Measurements from ENCODE around the gene MGAT4D.
A peak's percentile ranks its signal among the peaks of the same experiment; 100 is the strongest.
"Not testable (repeated sequence)": the region's sequence is repeated elsewhere in the genome, so short reads cannot be mapped to it uniquely, and the experiment has no call there.

The MGAT4D gene

DNA sequence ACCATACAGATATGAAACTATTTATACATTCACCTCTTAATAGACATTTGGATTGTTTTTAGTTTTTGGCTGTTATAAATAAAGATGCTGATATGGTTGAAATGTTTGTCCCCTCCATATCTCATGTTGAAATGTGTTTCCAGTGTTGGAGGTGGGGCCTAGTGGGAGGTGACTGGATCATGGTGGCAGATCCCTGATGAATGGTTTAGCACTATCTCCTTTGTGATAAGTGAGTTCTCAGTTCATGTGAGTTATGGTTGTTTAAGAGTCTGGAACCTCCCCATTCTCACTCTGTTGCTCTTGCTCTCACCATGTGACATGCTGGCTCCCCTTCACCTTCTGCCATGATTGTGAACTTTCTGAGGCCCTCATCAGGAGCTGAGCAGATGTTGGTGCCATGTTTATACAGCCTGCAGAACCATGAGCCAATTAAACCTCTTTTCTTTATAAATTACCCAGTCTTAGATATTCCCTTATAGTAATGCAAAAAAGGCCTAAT, 58.4 kb downstream of the MGAT4D start:
- DNase-seq (ENCODE audit: low read depth in 3 of 3), result no peak

DNA sequence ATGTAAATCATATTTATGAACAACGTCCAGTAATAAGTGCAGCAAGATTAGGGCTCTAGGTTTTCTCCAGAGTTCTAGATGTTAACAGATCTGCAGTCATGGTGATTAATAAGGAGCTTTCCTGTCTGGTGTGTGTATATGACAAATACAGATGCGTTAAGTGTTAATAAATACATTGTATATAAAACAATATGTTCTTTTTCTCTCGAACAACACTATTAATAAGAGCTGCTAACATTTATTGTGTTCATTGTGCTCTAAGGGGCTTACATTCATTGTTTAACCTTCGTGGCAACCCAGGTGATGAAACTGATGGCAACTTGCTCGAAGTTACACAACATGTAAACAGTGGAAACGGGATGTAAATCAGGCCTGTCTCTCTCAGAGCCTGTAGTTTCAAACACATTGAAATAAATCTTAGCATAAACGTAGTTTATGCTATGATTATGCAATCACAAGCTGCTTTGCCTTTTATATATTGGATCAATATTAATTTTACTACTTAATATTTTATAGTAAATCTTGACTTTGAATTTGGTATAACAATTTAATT, 70.1 kb downstream of the MGAT4D start:
- DNase-seq (ENCODE audit: low read depth in 3 of 3), result no peak

DNA sequence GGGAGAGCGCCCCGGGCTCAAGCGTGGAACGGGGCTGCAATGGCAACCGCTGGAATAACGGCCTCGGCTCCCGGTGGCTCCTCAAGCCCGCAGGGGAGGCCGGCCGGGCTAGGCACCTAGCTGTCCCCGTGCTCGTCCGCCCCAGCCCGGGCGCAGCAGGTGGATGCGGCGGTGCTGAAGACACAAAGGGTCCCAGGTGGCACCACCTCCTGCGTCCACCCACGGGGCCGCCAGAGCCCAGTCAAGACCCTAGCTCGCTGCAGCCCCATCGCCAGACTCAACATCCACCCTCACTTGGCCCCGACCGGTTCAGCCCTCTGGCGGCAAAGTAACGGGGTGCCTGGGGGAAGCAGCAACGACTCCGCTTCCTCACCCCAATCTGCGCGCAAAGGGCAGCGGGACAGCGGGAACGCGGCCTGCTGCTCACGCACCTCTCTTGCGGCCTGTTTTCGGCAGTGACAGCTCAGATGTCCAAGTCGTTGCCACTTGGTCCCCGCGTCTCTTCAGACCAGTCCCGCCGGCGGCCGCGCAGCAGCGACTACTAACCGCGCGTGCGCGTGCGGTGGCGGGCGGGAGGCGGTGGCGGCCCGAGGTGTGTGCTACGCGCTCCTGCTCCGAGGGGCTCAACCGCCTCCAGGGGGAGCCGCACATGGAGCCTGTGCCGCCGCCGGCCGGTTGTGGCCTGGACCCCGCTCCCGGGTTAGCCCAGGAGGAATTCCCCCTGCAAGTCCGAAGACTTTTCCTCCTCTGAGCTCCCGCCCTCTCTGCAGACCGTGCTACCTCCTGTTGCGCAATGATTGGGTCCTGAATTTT, 70.8 kb downstream of the MGAT4D start, which contains the start of gene CLGN:
Gene CLGN (minus strand): TSS at position 543 of the 813 bp plus-strand sequence. CDS start 14,570 bp downstream, outside the sequence.
- DNase-seq (ENCODE audit: low read depth in 3 of 3), result peak; percentile 14 to 65 (median 36)

DNA sequence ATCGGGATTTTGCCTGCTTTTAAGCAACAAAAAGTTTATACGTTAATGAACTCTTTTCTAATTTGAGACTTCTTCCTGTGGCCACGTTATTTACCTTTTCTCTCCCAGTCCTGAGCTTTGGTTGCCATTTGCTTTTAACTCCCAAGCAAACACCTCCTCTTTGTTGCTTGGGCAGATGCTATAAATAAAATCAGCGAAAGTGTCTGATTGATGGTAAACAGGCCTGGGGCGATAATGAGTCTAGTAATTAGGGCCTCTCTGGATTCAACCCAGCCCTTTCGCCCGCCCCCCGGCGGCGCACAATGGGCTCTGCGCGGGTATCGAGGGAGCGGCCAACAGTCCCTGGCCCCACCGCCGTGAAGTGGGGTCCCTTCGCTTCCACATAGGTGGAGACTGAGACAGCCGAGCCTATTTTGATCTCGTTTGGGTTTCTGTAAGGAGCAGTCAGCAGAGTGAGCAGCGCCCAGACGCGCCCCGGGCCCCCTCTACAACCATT, 71.4 kb downstream of the MGAT4D start:
- DNase-seq (ENCODE audit: low read depth in 3 of 3), result no peak

DNA sequence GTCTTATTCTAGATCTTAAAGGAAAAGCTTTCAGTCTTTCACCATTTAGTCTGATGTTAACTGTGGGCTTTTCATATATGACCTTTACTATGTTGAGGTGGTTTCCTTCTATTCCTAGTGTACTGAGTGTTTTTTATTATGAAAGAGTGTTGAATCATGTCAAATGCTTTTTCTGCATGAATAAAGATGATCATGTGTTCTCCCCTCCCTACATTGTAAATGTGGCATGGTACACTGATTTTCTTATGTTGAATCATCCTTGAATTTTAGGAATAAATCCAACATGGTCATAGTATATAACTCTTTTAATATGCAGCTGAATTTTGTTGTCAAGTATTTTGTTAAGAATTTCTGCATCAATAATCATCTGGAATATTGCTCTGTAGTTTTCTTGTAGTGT, 75.0 kb downstream of the MGAT4D start:
- DNase-seq (ENCODE audit: low read depth in 3 of 3), result no peak

DNA sequence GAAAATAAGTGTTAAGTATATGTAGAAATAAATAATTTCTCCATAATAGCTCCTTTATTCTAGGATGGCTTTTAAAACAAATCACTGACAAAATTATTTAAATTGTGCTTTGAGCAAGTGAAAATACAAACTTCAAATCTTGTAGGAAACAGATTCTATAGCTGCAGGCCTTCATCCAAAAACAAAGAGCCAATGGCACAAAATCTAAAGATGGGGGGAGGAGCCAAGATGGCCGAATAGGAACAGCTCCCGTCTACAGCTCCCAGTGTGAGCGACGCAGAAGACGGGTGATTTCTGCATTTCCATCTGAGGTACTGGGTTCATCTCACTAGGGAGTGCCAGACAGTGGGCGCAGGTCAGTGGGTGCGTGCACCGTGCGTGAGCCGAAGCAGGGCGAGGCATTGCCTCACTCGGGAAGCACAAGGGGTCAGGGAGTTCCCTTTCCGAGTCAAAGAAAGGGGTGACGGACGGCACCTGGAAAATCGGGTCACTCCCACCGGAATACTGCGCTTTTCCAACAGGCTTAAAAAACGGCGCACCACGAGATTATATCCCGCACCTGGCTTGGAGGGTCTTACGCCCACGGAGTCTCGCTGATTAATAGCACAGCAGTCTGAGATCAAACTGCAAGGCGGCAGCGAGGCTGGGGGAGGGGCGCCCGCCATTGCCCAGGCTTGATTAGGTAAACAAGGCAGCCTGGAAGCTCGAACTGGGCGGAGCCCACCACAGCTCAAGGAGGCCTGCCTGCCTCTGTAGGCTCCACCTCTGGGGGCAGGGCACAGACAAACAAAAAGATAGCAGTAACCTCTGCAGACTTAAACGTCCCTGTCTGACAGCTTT, 84.7 kb downstream of the MGAT4D start:
- DNase-seq (ENCODE audit: low read depth in 3 of 3), result not testable (repeated sequence)

DNA sequence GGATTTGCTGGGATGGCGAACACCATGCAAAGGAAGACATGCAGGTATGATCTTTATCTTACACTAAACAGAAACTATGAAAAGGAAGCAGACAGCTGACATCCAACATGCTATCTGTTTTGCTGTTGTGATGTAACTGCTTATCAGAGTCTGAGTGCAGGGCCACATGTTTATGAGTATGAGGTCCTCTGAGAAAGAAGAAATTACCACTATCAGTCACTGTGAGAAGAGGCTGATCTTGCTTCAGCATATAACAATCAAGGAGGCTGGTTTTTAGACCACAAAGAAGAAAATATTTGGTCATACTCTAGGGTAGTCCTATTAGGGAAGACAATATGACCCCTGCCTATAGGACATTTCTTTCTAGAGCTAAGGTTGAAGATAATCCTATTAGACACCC, 89.1 kb downstream of the MGAT4D start:
- no peak for DNase-seq (ENCODE audit: low read depth in 3 of 3)

DNA sequence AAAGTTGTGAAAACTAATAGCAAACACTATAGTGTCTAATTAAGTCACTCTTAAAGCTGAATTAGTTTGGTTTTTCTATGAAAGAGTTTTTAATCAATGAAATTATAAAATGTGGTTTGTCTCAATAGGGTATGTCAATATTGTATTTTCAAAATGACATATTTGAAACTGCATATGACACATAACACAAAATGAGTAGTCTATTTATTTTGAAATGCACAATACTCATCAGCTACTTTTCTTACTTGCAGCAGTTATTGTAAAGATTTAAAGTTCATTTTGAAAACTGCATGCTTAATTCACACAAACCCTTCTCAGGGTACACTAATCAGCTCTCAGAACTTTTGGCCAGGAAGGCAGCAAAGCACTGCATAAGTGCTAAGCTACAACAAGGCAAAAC, 91.8 kb downstream of the MGAT4D start:
- DNase-seq (ENCODE audit: low read depth in 3 of 3), result no peak

DNA sequence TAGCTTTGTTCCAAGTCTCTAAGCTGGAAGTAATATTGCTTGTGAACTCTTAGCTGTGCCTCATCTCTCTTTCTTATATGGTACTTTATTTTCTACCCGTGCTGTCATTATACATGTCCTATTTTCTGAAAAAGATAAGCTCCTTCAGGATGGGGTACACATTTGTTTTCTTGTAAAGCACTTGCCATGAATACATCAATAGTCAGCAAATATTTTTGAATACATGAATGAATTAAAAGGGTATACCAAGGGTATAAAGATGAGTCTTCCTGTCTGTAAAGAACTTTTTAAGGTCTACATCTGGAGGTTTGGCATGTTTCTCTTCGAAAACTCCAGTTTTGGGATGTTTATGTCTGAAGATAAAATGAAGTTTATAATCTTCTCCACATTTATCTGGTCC, 98.0 kb downstream of the MGAT4D start:
- DNase-seq (ENCODE audit: low read depth in 3 of 3), result no peak

DNA sequence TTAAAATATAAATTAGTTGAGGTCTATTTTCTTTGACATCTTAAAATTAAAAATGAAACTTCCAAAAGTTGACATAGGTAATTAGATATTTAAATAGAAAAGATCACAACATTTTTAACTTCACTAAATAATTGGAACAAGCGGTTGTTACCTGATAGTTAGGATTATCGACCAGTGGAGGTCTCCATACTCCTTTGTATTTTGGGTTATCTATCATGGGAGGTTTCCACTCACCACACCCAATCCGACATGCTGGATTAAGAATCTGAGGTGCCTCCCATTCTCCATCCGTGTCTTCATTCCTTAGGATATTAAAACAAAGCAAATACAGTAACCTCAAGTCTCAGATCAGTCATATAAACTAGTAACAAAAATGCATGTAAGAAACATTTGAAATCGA, 102.4 kb downstream of the MGAT4D start:
- no peak for DNase-seq (ENCODE audit: low read depth in 3 of 3)
